Measurements from ENCODE around the gene RDH13. TPM values are rescaled to one million over a fixed set of nuclear protein-coding genes. Genes with fewer than 3 reads are reported as not detected.
"Not testable (repeated sequence)": the region's sequence is repeated elsewhere in the genome, so short reads cannot be mapped to it uniquely, and the experiment has no call there.

The RDH13 gene
- total RNA-seq, 1 experiment from 2014 or later, result 30.5 TPM

DNA sequence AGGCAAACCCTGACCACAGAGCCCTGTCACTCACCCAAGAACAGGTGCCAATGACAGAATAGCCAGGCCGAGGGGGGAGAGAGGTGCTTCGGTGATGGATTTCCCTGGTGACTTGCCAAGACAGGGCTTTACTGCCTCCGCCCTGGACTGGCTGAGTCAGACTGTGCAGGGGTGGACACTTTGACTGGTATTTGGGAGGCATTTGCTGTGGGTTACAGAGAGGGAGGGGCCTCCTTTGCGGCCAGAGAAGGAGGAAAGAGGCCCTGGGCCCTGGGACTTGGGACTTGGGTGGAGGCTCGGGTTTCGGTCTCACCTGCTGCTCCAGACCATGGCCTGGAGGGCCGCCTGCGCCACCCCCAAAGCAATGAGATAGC lies 8.2 kb upstream of the RDH13 start:
- peak; percentile 96 to 98 for DNase-seq
- Histone ChIP-seq H3K27ac (peak overlapping the region; percentile 23), H3K4me1 (peaks cover 24% of the 10 kb centered on the region)

DNA sequence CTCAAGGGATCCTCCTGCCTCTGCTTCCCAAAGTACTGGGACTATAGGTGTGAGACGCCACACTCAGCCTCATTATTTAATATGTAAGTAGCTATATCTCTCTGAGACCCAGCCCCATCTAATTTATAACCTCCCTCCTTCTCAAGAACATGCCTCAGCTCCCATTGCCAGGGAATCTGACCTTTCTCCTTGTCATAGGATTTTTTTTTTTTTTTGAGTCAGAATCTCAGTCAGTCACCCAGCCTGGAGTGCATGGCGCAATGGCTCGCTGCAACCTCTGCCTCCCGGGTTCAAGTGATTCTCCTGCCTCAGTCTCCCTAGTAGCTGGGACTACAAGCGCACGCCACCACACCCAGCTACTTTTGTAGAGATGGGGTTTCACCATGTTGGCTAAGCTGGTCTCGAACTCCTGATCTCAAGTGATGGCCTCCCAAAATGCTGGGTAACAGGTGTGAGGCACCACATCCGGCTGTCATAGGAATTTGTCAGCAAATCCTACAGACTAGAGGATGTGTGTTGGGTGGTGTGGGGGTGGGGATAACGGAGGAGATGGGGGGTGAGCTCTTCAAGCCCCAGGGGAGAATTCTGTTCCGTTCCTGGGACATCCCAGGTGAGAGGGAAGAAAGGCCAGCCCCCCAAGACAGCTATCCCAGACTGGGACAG lies 7.6 kb upstream of the RDH13 start:
- peaks cover 24% of the 10 kb centered on the region for H3K4me1 ChIP-seq
- DNase-seq, result no peak
- peak overlapping the region; percentile 23 for H3K27ac ChIP-seq
- no peaks in the 10 kb centered on the region for H3K9me3 ChIP-seq (replicated peaks)
- H3K27me3 ChIP-seq, result peaks cover 10% of the 10 kb centered on the region
- H3K36me3 ChIP-seq, result no peaks in the 10 kb centered on the region
- H3K4me3 ChIP-seq, result no peak overlapping the region

More for the DNA sequence above, 8.2 kb upstream of the RDH13 start:
- H3K4me3 ChIP-seq, result no peak overlapping the region
- no peaks in the 10 kb centered on the region for H3K9me3 ChIP-seq (replicated peaks)
- no peaks in the 10 kb centered on the region for H3K36me3 ChIP-seq
- H3K27me3 ChIP-seq, result peaks cover 10% of the 10 kb centered on the region

DNA sequence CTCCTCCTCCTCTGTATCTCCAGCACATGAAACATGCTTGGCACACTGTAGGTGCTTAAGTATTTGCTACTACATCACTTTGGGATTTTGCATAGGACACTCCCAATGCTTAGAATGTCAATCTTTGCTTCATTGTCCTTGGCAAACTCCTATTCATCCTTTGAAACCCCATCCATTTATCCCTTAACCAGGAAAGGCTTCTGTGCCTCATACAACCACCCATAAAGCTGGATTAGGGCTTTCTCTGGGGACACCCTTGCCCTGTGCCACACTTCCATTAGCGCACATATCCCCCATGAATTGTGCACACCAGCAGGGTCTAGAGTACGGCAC lies 6.9 kb upstream of the RDH13 start:
- no peak for DNase-seq
- H3K27me3 ChIP-seq, result peaks cover 10% of the 10 kb centered on the region
- no peaks in the 10 kb centered on the region for H3K36me3 ChIP-seq
- H3K27ac ChIP-seq, result no peak overlapping the region
- H3K4me1 ChIP-seq, result peaks cover 24% of the 10 kb centered on the region
- H3K9me3 ChIP-seq (replicated peaks), result no peaks in the 10 kb centered on the region
- H3K4me3 ChIP-seq, result peak overlapping the region; percentile 30; the same call in 1 of the 2 replicates

DNA sequence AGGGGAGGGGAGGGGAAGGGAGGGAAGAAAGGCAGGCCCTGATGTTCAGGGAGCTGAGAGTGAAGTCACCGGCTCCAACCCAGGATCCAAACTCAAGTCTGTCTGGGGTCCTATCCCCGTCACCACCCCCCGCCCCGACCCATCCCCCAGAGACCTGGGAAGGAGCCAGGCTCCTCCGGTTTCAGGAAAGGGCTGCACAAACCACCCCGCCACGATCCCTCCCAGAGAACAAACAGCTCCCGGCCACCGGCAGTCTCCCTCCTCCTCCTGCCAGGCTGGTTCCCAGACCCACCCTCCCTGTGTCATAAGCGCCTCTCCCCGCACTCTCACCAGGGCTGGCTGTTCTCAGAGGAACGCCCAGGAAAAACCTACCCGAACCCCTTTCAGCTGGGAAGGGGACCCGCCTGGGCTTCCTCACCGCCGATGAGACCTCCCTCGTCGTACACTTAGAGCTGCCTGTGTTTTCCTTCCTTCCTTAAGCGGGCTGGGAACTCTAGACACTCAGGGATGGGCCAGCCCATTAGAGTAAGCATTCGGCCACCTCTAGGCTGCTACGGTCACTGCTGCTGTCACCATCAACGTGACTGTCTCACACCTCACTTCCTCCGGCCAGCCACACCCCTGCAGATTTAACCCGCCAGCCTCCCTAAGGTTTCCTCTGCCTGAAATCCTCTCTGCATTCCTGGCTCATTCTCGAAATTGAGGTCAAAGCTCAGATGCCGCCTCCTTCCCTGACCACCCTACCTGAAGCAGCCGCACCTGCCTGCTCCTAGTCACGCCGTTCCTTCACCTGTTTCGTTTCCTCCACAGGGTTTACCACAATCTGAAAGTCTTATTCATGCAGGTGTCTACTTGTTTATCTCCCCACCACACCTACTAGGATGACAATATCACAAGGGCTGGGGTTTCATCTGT lies 6.3 kb upstream of the RDH13 start:
- Histone ChIP-seq H3K4me3 (peak overlapping the region; percentile 30), H3K9me3 (replicated peaks) (no peaks in the 10 kb centered on the region), H3K36me3 (no peaks in the 10 kb centered on the region), H3K4me1 (peaks cover 24% of the 10 kb centered on the region), H3K27ac (0 out of 2 replicates have a peak overlapping the region, but pooled peaks have one; percentile 7), H3K27me3 (peaks cover 10% of the 10 kb centered on the region)
- DNase-seq, result peak; percentile 62 to 68

DNA sequence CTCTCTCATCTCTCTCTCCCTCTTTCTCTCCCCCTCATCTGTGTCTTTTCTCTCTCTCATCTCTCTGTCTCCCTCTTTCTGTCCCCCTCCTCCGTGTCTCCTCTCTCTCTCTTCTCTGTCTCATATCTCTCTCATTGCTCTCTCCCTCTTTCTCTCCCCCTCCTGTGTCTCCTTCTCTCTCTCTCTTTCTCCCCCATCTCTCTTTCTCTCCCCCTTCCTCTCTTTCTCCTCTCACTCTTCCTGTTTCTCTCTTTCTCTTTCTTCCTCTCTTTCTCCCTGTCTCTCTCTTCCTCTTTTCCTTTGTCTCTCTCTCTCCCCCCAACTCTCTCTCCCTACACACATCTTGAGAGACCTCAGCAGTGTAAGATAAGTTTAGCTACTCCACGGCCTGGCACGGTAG lies 4.9 kb upstream of the RDH13 start:
- Histone ChIP-seq H3K36me3 (no peaks in the 10 kb centered on the region), H3K27me3 (peaks cover 10% of the 10 kb centered on the region), H3K4me3 (no peak overlapping the region), H3K9me3 (replicated peaks) (no peaks in the 10 kb centered on the region), H3K4me1 (peaks cover 24% of the 10 kb centered on the region), H3K27ac (no peak overlapping the region)
- DNase-seq, result no peak

DNA sequence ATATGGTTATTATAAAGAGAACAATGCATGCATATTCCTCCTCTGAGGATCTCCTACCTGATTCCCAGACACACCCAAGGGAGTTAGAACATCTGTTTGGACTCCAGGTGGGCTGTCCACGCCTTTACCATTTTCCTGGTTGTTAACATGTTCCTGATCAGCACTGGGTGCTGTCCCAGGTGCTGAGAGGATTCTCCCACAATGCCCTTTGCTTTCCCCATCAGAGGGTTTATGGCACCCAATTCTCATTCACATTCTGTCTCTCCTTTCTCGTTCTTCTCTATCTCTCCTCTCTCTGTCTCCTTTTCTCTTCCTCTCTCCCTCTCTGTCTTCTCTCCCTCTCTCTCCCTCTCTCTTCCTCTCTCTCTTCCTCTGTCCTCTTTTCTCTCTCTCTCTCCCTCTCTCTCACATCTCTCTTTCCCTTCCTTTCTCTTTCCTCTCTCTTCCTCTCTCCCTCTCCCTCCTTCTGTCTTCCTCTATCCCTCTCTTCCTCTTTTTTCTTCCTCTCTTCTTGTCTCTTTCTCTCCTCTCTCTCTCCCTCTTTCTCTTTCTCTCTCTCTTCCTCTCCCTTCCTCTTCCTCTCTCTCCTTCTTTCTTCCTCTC lies 3.3 kb upstream of the RDH13 start:
- peaks cover 10% of the 10 kb centered on the region for H3K27me3 ChIP-seq
- no peak overlapping the region for H3K27ac ChIP-seq
- DNase-seq, result peak in 1 of 2 experiments; percentile 39
- H3K4me3 ChIP-seq, result no peak overlapping the region
- H3K9me3 ChIP-seq (replicated peaks), result no peaks in the 10 kb centered on the region
- no peaks in the 10 kb centered on the region for H3K36me3 ChIP-seq
- peaks cover 14% of the 10 kb centered on the region for H3K4me1 ChIP-seq

DNA sequence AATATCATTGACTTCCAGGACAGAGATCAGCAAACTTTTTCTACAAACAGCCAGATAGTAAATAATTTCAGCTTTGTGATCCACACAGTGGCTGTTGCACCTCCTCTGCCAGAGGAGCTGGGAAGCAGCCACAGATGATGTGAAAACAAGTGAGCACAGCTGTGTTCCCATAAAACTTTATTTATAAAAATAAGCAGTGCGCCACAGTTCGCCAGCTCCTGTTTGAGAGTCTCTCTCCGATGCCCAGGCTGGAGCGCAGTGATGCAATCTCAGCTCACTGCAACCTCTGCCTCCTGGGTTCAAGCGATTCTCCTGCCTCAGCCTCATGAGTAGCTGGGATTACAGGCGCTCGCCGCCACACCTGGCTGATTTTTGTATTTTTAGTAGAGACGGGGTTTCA lies 2.6 kb upstream of the RDH13 start:
- H3K27me3 ChIP-seq, result peaks cover 10% of the 10 kb centered on the region
- not testable (repeated sequence) for H3K4me1 ChIP-seq; H3K27ac ChIP-seq; H3K4me3 ChIP-seq; H3K36me3 ChIP-seq; DNase-seq; H3K9me3 ChIP-seq (replicated peaks)

DNA sequence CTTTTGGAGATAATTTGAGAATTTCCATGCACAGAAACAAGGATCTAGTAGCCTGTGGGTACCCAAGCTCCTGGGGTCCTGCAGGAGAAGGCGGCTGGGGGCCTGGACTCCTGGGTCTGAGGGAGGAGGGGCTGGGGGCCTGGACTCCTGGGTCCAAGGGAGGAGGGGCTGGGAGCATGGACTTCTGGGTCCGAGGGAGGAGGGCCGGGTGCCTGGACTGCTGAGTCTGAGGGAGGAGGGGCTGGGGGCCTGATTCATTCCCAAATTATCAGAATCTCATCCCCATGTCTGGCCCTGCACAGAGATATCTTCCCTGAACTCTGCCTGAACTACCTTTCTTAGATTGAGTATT lies 520 bp upstream of the RDH13 start:
- no peak overlapping the region for H3K27ac ChIP-seq
- H3K4me1 ChIP-seq, result no peaks in the 10 kb centered on the region
- peak overlapping the region; percentile 72 for H3K4me3 ChIP-seq

DNA sequence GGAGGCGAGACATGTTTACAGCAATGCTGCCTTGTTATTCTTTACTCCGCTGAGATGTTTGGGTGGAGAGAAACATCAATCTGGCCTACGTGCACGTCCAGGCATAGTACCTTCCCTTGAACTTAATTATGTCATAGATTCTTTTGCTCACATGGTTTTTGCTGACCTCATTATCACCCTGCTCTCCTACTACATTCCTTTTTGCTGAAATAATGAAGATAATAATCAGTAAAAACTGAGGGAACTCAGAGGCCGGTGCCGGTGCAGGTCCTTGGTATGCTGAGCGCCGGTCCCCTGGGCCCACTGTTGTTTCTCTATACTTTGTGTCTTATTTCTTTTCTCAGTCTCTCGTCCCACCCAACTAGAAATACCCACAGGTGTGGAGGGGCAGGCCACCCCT lies 2.7 kb downstream of the RDH13 start:
- H3K27me3 ChIP-seq; H3K4me3 ChIP-seq; H3K9me3 ChIP-seq (replicated peaks); H3K27ac ChIP-seq; H3K4me1 ChIP-seq; DNase-seq: not testable (repeated sequence)
- peaks cover 28% of the 10 kb centered on the region for H3K36me3 ChIP-seq

More for the DNA sequence above, 520 bp upstream of the RDH13 start:
- Histone ChIP-seq H3K36me3 (peaks cover 5% of the 10 kb centered on the region; the same call in 1 of the 2 replicates), H3K27me3 (no peaks in the 10 kb centered on the region), H3K9me3 (replicated peaks) (no peaks in the 10 kb centered on the region)
- DNase-seq, result no peak

DNA sequence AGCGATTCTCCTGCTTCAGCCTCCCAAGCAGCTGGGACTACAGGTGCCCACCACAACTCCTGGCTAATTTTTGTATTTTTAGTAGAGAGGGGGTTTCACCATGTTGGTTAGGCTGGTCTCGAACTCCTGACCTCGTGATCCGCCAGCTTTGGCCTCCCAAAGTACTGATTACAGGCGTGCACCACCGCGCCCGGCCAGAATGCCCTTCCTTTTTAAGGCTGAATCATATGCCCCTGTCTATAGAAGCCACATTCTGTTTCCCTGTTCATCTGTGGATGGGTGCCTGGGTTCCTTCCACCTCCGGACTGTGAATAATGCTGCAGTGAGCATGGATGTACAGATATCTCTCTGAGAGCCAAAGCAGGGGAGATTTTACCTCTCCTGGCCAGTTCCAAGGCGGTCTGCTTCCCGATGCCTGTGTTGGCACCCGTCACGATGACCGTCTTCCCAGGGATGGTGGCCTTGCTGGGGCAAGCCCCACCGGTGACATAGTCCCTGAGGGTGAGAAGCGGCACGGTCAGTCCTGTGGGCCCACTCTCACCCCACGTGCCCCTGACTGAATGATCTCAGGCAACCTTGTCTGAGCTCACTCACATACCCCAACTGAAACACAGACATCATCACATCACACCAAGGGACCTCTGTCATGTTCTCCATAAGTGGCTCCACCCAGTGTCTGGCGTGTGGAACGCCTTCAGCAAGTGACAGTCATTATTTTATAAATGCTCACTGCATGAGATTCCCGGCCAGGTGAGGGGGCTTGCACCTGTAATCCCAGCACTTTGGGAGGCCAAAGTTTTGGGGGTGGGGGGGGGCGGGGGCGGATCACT lies 4.0 kb downstream of the RDH13 start:
- no peak overlapping the region for H3K27ac ChIP-seq
- no peaks in the 10 kb centered on the region for H3K9me3 ChIP-seq (replicated peaks)
- no peak for DNase-seq
- H3K4me1 ChIP-seq, result no peaks in the 10 kb centered on the region
- no peak overlapping the region for H3K4me3 ChIP-seq
- H3K27me3 ChIP-seq, result no peaks in the 10 kb centered on the region
- peaks cover 38% of the 10 kb centered on the region for H3K36me3 ChIP-seq

DNA sequence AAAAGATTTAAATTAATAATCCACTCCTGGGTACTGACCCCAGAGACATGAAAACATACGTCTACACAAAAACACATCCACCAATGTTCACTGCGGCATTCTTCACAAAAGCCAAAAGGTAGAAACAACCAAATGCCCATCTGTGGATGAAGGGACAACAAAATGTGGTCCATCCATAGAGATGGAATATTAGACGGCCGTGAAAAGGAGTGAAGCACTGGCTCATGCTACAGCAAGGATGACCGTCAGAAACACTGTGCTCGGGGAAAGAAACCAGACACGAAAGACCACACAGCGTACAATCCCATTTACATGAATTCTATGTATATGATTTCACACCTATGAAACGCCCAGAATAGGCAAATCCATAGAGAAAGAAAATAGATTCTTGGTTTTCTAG lies 6.1 kb downstream of the RDH13 start:
- no peaks in the 10 kb centered on the region for H3K4me1 ChIP-seq
- no peak for DNase-seq
- H3K27me3 ChIP-seq, result no peaks in the 10 kb centered on the region
- no peak overlapping the region for H3K27ac ChIP-seq
- no peaks in the 10 kb centered on the region for H3K9me3 ChIP-seq (replicated peaks)
- no peak overlapping the region for H3K4me3 ChIP-seq
- H3K36me3 ChIP-seq, result peaks cover 48% of the 10 kb centered on the region

DNA sequence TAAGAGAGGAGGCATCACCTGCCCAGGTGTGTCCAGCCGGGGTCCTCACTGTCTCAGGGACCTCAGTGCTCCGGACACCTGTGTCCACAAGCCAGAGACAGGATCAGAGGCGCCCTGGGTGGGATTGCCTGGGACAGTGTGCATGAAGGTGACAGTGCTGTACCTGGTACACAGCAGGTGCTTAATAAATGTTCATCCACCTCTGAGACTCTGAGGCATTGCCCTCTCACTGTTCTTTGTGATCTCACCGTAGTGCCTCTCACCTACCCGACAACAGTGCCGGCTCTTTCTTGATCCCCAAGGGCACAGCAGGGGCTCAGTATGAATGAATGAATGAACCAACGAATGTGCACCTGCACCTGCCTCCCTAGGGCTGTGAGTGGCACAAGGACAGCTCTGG lies 9.2 kb downstream of the RDH13 start:
- DNase-seq, result no peak
- H3K4me3 ChIP-seq, result no peak overlapping the region
- no peaks in the 10 kb centered on the region for H3K27me3 ChIP-seq
- peaks cover 46% of the 10 kb centered on the region for H3K36me3 ChIP-seq
- H3K4me1 ChIP-seq, result no peaks in the 10 kb centered on the region
- no peak overlapping the region for H3K27ac ChIP-seq
- no peaks in the 10 kb centered on the region for H3K9me3 ChIP-seq (replicated peaks)

DNA sequence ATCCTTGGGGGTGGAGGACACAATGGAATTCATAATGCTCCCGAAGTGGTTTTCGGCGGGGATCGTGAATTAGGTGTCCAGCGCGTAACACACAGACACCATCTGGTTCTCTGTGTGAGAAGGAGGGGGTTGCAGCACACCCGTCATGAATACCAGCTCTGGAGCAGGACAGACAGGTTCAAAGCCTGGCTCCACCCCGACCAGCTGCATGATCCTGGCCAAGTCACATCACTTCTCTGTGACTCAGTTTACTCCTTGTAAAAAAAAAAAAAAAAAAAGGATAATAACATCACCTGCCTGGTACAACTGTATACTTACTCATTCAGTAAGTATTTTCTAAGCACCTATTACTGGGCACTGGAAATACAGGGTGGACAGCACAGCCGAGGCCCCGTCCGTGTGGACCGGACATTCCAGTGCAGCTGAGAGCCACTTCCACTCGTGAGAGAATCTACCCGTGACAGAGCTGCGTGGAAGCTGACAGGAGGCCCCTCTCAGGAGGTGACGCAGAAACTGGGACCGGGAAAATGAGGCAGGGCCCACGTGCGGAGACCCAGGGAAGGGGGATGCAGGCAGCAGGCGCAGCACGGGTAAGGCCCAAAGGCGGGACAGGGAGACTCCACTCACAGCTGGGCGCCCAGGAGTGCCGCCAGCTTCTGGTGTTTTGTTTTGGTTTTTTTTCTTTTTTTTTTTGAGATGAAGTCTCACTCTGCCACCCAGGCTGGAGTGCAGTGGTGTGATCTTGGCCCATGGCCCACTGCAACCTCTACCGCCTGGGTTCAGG lies 12.0 kb downstream of the RDH13 start:
- Histone ChIP-seq H3K36me3 (peaks cover 48% of the 10 kb centered on the region), H3K4me3 (no peak overlapping the region), H3K27me3 (no peaks in the 10 kb centered on the region), H3K4me1 (no peaks in the 10 kb centered on the region), H3K9me3 (replicated peaks) (no peaks in the 10 kb centered on the region), H3K27ac (no peak overlapping the region)
- no peak for DNase-seq

DNA sequence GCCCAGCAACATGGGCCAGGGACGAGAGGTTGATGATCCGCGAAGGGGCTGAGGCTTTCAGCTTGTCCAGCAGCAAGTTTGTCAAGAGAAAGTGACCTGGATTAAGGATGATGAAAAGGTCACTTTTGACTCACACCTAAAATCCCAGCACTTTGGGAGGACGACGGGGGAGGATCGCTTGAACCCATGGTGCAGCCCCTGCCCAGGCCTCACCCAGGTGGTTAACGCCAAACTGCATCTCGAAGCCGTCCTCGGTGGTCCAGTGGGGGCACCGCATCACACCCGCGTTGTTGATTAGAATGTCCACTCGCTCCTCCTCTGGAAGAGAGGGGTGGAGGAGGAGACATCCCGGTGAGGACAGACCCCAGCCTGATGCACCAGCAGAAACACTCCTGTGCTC lies 14.5 kb downstream of the RDH13 start:
- no peak for DNase-seq
- Histone ChIP-seq H3K27me3 (no peaks in the 10 kb centered on the region), H3K9me3 (replicated peaks) (no peaks in the 10 kb centered on the region), H3K36me3 (peaks cover 35% of the 10 kb centered on the region), H3K4me3 (no peak overlapping the region), H3K4me1 (no peaks in the 10 kb centered on the region), H3K27ac (no peak overlapping the region)
